Nucleus accumbens (tissue), 56 donors: ENCODE results near the gene SMYD3.

Source experiments
- DNase-seq, 56 donors: peaks; one replicate each; lab custom pipeline; 2025; lab: John Stamatoyannopoulos, UW

The SMYD3 gene

GRCh38 chr1:246128494-246129069 lies 378.5 kb downstream of the SMYD3 start:
- no peak for DNase-seq

GRCh38 chr1:246126580-246126979 lies 380.5 kb downstream of the SMYD3 start:
- no peak for DNase-seq

- DNase-seq = no peak
Observed at GRCh38 chr1:246122071-246122470, 385.0 kb downstream of the SMYD3 start.

GRCh38 chr1:246121533-246121932 lies 385.5 kb downstream of the SMYD3 start:
- DNase-seq = no peak

GRCh38 chr1:246117066-246117791 lies 389.9 kb downstream of the SMYD3 start:
- peak in 12 of 56 donors; percentile 1 to 29 (median 6) for DNase-seq

GRCh38 chr1:246114369-246114768 lies 392.7 kb downstream of the SMYD3 start:
- DNase-seq = no peak

- no peak for DNase-seq
Observed at GRCh38 chr1:246113555-246114095, 393.5 kb downstream of the SMYD3 start.

GRCh38 chr1:246111570-246111969 lies 395.5 kb downstream of the SMYD3 start:
- no peak for DNase-seq

- DNase-seq = no peak
Observed at GRCh38 chr1:246110343-246111219, 396.5 kb downstream of the SMYD3 start.

- no peak for DNase-seq
Observed at GRCh38 chr1:246108278-246108925, 398.7 kb downstream of the SMYD3 start.

GRCh38 chr1:246107516-246108277 lies 399.4 kb downstream of the SMYD3 start:
- DNase-seq = no peak

- no peak for DNase-seq
Observed at GRCh38 chr1:246106342-246106763, 400.7 kb downstream of the SMYD3 start.

GRCh38 chr1:246104927-246105326 lies 402.2 kb downstream of the SMYD3 start:
- no peak for DNase-seq

GRCh38 chr1:246099570-246099969 lies 407.5 kb downstream of the SMYD3 start:
- DNase-seq = no peak

GRCh38 chr1:246096356-246096755 lies 410.7 kb downstream of the SMYD3 start:
- no peak for DNase-seq

GRCh38 chr1:246095443-246095842 lies 411.6 kb downstream of the SMYD3 start:
- no peak for DNase-seq

- no peak for DNase-seq
Observed at GRCh38 chr1:246093230-246093629, 413.8 kb downstream of the SMYD3 start.

GRCh38 chr1:246092136-246092535 lies 414.9 kb downstream of the SMYD3 start:
- DNase-seq = no peak

- no peak for DNase-seq
Observed at GRCh38 chr1:246091477-246091876, 415.6 kb downstream of the SMYD3 start.

GRCh38 chr1:246086191-246086590 lies 420.9 kb downstream of the SMYD3 start:
- no peak for DNase-seq
